GM18870 (cell line): Measurements from ENCODE around the gene CENPX.

Experiments
- ATAC-seq: cut with Tn5 transposase; IDR thresholded peaks from one replicate; pipeline ENCODE4 v1.9.1; 2021; ENCODE audit warnings: moderate library complexity; ENCODE audit not compliant: unreplicated experiment

Gene CENPX

DNA sequence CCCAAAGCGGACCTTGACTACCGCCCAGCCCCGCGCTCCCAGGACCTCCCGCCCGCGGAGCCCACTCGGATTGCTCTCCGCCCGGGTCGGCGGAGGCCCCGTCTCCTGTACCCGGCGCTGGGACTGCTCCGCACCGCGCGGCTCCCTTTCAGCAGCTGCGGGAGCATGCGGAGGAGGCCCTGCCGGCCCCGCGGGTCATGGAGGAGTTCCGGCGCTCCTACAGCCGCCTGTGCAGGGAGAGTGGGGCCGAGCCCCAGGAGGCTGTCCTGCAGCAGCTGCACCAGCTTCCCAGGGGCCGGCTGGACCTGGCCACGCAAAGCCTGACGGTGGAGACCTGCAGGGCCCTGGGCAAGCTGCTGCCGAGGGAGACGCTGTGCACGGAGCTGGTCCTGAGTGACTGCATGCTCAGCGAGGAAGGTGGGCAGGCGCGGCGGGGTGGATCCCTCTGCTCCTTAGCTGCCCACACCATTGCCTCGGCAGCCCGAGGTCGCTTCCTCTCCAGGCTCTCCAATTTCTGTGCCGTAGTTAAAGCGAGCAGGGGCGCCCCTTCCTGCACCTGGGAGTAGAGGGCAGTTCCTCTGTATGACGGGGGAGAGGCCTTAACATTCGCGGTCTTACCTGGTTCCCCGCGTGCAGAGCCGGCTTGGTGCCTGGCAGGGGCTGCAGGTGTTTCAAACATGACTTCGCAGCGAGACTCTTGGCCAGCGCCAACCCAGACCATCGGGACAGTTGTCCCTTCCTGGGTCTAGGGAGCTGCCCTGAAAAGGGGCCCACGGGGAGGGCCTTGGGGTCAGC is 966 bp upstream of the CENPX start:
- no peak for ATAC-seq

DNA sequence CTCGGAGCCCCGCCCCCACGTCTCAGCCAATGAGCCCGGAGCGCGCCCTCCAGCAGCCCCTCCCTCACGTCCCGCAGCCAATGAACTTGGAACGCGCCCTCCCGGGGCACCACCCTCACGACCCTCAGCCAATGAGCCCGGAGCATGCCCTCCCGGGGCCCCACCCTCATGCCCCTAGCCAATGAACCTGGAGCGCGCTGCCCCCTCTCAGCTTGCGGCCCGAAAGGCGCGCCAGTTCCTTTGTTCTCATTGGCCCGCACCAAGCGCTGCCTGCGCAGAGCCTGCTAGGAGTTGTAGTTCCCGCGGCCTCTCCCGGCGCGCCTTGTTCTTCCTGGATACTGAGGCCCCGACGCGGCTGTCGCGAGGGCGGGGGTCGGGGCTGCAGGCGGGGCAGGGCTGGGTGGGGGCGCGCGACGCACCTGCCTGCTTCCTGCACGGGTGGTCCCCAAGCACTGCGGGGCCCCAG is 336 bp upstream of the CENPX start, which contains the start of gene LRRC45:
LRRC45 (plus strand) TSS at position 325 of the 466 bp plus-strand sequence. CDS start 339 bp downstream, outside the sequence.
- peak; percentile 89 for ATAC-seq

DNA sequence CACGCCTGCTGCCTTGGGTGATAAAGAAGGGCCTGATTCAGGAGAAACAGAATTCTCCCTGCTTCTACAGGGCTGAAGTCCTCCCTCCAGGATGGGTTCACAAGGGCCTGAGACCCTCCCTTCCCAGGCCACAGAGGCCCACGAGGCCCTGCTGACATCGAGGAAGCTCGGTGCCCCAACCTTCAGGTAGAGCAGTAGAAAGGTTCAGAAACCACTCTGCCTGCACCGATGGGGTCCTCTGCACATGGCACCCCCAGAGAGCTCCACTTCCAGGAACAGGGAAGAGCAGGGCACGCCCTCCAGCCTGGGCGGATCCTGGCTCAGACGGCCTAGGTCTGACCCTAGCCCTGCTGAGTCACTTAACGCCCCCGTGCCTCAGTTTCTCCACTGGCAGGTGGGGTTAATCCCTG is 773 bp downstream of the CENPX start:
- ATAC-seq, result no peak

DNA sequence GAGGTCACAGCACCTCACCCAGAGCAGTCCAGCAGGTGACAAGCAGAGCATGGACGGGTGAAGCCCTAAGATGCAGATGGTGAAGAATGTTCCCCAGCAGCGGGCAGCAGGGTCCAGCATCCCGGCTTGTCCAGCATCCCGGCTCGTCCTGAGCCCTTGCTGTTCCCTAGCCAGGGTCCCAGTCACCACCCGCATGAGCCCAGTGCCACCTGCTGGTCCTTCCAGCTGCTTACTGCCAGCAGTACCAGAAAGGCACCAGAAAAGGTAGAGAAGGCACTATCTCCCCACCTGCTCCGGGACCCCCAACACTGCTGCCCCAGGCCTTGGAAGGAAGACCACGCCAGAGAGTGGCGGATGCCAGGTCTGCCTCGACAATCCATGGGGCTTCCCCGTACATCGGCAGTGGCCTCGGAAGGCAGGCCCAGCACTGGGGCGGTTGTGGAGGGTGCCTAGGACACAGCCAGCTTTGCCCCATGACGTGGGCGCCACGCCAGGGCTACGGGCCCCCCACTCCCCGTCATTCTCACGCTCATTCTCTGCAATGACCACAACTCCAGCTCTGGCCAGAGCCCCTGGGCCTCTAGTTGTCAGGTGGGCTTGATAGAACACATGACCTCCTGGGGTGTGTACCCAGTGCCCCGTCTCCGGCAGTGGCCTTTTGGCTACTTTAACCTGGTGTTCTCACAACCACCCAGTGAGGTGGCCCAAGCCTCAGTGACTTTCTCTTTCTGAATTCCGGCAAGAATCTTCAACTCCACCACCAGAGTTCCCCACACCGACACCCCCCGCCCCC is 1.4 kb downstream of the CENPX start:
- no peak for ATAC-seq

DNA sequence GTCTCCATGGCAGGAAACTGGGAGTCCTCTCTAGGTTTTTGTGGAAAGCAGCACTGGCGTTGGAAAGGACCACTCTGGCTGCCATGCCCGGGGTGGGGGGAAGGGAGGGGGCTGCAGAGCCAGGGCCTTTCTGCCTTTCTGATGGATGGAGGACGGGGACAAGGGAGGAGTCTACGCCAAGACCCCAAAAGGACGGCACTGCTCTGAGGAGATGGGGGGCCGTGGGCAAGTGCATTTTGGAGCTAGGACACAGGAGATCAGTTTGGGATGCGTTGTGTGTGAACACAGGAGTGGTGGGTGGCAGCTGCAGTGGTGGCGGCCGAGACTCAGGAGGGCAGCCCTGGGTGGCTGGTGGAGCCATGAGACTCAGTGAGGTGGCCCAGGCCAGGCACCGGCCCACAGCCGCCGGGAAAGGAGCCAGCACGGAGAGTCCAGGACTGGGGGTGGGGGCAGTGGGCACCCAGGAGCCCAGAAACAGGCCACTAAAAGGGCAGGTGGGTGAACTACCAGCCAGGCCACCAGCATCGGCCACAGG is 2.0 kb downstream of the CENPX start:
- no peak for ATAC-seq

DNA sequence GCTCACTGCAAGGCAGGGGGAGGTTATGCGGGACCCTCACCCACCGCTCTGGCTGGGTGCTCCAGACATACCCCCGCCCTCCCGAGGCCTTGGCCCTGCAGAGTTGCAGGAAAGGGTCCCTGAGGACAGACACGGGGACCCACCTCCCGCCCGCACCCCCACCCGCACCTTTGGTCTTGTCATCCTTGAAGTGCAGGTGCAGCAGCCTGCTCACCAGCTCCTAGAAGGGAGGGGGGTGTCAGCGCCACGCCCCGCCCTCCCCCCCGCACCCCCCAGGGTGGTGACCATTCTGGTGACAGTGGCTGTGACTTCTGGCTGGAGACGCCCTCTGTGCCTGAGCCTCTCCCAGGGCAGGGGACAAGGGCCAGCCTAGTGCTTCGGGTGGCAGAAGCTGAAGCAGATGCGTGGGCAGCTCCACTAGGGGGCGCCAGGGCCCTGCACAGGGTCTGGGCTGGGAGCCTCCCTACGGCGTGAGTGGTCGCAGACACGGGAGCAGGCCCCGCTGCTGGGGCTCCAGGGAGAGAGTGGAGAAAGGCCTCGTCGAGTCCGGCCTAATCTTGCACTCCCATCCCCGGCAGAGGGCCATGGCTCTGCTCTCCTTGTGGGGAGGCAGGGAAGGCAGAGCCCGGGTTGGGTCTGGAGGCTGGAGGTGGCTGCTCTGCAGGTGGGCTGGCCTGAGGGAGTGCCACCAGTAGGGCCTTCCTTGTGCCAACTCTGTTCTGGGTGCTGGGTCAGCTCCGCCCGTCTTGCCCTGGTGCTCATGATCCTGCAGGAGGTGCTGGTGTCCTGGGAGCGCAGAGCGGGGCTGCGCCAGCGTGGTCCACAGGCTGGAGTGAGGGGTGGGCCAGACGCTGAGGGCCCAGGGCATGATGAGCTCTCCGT is 2.7 kb downstream of the CENPX start:
- ATAC-seq, result no peak

DNA sequence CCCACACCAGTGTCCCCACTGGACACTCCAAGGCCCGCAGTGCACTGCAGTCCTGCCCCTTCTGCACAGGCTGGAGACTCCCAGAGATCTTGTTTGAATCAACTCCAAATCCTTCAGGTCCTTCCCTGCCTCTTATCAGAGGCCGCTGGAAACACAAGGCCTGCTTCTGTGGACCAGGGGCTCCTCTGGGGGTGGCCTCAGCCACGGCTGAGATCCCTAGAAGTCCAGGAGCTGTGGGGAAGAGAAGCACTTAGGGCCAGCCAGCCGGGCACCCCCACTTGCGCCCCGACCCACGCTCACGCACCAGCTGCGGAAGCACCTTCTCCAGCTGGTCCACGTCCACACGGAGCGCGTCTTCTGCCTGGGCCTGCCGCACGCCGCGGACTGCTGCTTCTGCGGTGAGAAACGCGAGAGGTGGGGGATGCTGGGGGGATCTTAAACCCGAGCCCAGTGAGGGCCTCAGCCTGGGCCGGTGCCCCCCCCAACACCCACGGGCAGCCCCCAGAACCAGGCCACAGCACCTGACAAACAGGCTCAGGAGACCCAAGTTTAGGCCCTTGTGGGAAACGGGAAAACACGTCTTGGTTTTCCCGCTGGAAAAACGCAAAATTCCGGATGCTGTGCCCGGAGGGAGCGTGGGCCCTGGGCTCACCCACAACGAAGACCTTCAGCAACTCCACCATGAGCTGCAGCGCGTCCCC is 3.5 kb downstream of the CENPX start:
- no peak for ATAC-seq

DNA sequence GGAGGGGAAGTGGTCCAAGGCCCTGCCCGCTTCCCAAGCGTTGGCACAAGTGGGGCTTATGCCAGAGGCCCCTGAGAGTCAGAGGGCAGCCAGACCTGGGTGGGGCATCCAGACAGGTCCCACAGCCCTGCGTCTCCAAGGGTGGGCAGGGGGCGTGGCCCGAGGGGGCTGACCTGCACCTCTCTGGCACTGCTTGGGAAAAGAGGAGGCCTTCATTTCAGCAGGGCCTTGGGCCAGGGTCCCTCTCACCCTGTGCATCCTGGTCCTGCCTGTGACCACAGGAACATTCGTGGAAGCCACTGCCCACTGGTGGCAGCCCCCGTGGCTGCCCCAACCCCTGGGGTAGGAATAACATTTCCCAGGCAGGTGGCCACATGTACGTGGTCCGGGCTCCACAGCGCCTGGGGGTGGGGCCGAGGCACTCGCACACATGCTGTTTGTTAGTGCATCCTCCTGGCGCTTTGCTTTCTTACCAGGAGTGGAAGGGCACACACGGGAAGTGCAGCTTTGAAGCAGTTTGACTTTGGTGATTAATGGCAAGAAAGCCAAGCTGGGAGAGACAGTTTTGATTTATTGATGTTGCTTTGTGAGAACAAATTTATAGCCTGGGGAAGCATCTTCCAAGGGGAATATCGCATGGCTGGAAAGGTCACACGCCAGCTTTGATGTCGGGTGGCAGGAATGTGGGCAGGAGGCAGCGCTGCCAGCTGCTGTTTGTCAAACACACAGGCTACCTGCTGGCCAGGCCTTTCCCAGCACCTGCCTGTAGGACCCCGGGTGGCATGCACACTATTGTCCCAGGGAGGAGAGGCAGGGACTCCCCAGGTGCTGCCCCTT is 4.3 kb downstream of the CENPX start:
- no peak for ATAC-seq

DNA sequence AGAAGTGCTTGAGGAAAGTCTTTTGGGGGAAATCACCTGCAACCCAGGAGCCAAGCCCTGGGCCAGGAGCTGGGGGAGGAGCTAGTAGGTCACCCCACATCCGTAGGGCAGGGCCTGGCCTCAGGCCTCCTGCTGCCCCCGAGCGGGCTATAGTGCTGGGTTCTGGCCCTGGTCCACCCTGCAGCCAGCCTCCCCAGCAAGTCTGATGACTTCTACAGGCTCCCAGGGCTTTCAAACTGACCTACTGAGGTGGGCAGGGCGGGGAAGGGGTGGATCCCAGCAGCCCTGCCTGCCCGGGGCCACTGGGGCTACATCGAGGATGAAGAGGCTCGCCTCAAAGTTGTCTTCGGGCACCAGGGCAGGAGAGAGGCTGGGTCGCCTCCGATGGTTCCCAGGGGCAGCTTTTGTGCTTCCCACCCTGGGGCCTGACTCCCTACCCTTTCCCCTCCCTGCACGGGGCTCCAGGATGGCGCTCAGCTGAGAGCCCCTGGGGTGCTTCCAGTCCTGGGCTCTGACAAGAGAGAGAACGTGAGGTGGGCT is 5.0 kb downstream of the CENPX start:
- ATAC-seq, result no peak

DNA sequence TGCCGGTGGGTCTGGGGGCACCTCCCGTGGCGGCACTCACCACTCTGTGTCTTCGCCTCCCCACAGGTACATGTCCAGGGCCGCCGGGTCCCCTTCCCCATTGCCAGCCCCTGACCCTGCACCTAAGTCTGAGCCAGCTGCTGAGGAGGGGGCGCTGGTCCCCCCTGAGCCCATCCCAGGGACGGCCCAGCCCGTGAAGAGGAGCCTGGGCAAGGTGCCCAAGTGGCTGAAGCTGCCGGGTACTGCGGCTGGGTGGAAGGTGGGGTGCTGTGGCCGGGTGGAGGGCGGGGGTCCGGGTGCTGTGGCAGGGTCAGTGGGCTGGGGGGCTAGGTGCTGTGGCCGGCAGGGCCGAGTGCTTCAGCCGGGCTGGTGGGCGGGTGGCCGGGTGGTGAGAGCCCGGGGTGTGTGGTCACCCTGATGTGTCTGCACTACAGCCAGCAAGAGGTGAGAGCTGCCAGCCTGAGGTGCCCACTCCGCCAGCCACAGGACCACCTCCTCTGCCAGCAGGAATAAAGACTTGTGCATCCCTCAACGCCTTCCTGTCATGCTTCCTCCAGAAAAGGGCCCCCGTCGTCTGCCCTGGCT is 5.7 kb downstream of the CENPX start:
- no peak for ATAC-seq

DNA sequence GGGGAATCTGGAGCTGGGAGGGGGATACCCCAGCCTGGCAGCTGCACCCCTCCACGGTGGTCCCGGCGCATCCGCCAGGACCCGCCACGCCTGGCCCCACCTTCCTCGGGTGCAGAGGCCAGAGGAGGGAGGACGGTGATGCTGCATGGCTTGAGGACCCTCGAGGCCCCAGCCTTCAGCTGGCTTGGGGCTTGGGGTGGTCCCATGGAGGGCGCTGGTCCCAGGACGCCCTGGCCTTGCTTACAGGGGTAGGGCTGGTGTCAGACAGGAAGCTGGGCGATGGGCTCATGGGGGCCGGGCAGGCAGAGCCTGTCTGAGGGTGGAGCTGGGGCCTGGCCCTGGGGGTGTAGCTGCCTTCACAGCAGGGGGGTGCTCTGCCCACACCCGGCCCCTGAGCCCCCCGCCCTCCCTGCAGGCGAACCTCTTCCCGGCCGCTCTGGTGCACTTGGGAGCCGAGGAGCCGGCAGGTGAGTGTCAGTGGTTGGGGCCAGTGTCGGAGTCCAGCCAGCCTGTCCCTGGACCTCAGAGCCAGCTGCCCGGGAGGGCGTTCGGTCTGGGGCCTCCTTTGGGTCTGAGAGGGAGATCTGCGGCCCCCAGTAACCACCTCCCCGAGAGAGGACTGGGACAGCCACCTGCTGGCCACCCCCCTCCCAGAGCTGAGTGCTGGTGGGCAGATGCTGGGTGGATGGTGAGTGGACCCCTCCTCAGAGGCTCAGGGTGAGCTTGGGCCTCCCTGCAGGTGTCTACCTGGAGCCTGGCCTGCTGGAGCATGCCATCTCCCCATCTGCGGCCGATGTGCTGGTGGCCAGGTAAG is 6.4 kb downstream of the CENPX start:
- no peak for ATAC-seq

DNA sequence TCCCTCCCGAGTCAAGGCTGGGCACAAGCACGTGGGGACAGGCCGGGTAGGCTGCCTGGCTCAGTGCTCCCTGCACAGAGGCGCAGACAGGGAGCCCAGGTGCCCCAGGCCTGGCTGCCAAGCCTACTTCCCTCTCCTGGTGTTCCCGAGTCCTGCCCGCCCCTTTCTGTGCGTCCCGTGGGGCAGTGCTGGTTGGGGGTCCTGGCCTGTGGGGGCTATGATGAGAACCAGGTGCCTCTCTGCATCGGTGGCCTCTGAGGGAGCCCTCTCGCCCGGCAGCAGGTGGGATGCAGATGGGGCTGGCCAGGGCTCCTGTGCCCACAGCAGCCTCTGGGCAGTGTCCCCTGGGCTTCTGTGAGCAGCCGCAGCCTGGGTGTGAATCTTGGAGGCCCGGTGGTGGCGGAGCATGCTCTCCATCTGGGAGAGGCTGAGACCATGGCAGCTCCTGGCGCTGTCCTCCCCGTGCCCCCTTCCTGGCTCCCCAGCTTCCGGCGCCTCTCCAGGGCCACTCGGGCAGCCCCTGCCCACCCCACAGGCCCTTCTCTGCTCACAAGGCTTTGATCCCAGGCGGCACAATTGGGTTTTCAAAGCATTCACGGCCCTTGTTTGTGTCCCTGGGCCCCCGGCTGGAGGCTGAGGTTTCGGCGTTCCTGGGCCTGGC is 7.2 kb downstream of the CENPX start:
- no peak for ATAC-seq

DNA sequence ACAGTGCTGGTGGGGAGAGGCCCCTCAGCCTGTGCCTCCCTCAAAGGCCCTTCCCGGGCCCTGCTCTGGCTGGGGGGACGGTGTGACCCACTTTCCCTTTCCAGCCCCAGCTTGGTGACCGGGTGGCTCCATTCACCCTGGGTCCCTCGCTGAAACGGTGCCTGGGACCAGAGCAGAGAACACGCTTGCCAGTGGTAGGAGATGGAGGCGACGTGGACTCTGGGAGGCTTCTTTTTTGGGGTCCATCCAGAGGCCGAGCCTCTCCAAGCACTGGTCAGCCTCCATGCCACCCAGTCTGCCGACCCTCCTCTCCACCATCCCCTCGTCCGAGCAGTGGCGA is 7.7 kb downstream of the CENPX start:
- no peak for ATAC-seq

DNA sequence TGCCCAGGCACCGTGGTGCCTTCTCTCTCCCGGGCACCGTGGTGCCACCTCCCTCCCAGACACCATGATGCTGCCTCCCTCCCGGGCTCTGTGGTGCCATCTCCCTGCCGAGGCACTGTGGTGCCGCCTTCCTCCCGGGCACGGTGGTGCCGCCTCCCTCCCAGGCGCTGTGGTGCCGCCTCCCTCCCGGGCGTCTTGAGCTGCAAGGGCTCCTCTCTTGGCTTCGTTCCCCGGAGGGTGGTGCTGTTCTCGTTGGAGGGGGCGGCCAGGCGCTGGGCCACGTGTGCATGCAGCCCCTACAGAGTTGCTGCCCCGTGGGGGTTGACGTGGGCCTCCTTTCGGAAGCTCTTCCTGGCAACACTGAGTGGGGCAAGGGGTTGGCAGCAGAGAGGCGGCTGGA is 8.2 kb downstream of the CENPX start:
- ATAC-seq, result no peak

DNA sequence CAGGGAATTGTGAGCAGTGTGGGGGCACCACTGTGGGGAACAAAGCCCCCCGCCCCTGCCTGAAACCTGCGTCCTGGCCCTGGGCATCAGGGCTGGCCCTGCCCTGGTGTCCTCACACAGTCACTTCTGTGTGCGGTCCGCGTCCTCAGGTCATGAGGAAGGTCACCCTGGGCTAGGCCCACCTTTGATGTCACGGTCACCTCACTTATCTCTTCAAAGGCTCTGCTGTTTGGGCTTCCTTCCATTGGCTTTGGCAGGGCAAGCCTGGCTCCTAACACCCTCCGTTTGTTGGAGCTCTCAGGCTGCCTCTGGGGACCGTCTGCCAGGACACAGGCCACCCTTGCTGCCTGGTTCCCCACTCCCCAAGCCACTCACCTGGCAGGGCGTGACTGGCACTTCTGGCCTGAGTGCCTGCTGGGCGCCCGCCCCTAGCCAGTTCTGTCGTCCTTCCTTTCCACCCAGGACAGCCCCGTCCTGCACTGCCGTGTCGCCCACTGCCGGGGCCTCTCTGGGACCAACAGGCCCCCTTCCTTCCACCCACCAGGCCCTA is 8.8 kb downstream of the CENPX start:
- ATAC-seq, result no peak

DNA sequence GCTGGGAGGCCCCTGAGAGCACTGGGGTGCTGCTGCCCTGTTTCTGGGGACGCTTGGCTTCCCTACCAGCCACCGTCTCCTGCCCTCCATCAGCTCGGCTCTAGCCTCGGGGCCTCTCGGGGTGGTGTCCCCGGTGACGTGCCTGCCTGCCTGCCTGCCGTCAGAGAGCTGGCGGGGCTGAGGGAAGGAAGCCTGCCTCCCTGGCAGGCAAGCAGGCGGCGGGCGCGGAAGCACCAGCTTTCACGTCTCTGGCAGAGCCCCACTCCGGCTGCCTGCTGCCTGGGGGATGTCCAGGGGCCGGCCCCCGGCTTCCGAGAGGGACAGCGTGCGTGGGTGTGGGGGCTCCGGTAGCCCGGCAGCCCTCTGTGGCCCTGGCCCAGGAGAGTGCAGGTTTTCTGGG is 9.3 kb downstream of the CENPX start:
- ATAC-seq, result no peak

DNA sequence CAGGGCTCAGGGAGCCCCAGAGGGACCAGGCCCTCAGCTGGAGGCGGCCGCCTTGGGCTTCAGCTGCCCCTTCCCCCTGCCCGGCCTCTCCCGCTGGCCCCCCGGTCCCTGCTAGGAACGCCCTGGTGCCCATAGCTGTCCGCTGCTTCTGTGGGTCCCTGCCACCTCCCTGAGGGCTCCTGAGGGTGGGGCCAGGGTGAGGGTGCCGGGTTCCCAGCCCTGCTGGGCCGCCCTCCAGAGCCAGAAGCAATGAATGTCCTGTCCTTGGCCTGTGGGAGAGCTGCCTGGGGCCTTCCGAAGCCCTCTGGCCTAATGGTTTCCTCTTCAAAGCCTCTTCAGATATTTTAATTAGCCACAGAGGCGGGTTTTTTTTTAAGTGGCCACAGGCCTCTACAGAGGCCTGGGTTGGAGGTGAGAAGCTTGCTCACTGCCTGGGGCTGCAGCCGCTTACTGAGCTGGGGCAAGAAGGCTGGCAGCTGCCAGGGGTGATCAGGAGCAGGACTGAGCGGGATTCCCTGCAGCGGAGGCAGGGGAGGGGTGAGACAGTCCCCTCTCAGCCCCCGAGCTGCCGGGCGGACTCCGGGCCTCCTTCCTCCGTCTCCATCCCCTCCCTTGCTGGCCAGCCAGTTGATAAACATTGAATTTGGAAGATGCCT is 9.9 kb downstream of the CENPX start:
- no peak for ATAC-seq
